Kidney glomerular epithelial cell (primary cell): Measurements from ENCODE around the gene CSNK1G2.

Experiments
- DNase-seq: peaks from one replicate; lab custom pipeline; 2025; lab: John Stamatoyannopoulos, UW

The CSNK1G2 gene

GRCh38 chr19:1941146-1942077 is at the start of gene CSNK1G2:
Gene CSNK1G2, plus strand, starts transcription at chr19:1941172. Its CDS starts 28,601 bp downstream, at chr19:1969773.
- no peak for DNase-seq

GRCh38 chr19:1893791-1894190 is 47.2 kb upstream of the CSNK1G2 start:
- DNase-seq: no peak

- no peak for DNase-seq
Observed at GRCh38 chr19:1896508-1896907, 44.5 kb upstream of the CSNK1G2 start.

GRCh38 chr19:1901940-1902404 is 39.0 kb upstream of the CSNK1G2 start:
- no peak for DNase-seq

GRCh38 chr19:1902923-1903322 is 38.0 kb upstream of the CSNK1G2 start:
- DNase-seq: no peak

- DNase-seq: no peak
Observed at GRCh38 chr19:1904860-1905109, 36.2 kb upstream of the CSNK1G2 start.

- DNase-seq: peak; percentile 91
Observed at GRCh38 chr19:1905110-1905862, 35.7 kb upstream of the CSNK1G2 start, which contains the start of the genes ADAT3 and SCAMP4. Gene ADAT3, plus strand, starts transcription at chr19:1905399. Its CDS starts 6,649 bp downstream, at chr19:1912048. Gene SCAMP4, plus strand, starts transcription at chr19:1905399. Its CDS starts 9,621 bp downstream, at chr19:1915020.

- DNase-seq: no peak
Observed at GRCh38 chr19:1905863-1906375, 35.1 kb upstream of the CSNK1G2 start.

- DNase-seq: no peak
Observed at GRCh38 chr19:1906985-1907562, 33.9 kb upstream of the CSNK1G2 start.

- peak; percentile 23 for DNase-seq
Observed at GRCh38 chr19:1907563-1908363, 33.2 kb upstream of the CSNK1G2 start.

- DNase-seq: no peak
Observed at GRCh38 chr19:1908364-1908678, 32.7 kb upstream of the CSNK1G2 start.

- DNase-seq: no peak
Observed at GRCh38 chr19:1909761-1910080, 31.3 kb upstream of the CSNK1G2 start.

- no peak for DNase-seq
Observed at GRCh38 chr19:1910177-1910576, 30.8 kb upstream of the CSNK1G2 start.

GRCh38 chr19:1911098-1911497 is 29.9 kb upstream of the CSNK1G2 start:
- DNase-seq: no peak

GRCh38 chr19:1911995-1912394 is 29.0 kb upstream of the CSNK1G2 start:
- no peak for DNase-seq

- no peak for DNase-seq
Observed at GRCh38 chr19:1912760-1913505, 28.0 kb upstream of the CSNK1G2 start.

GRCh38 chr19:1913781-1914577 is 27.0 kb upstream of the CSNK1G2 start:
- no peak for DNase-seq

- DNase-seq: no peak
Observed at GRCh38 chr19:1914826-1915341, 26.1 kb upstream of the CSNK1G2 start.

- no peak for DNase-seq
Observed at GRCh38 chr19:1917146-1917545, 23.8 kb upstream of the CSNK1G2 start.

- no peak for DNase-seq
Observed at GRCh38 chr19:1917926-1918325, 23.0 kb upstream of the CSNK1G2 start.
